CD4-positive, alpha-beta T cell treated with Interleukin-4 for 1 hour (primary cell): ENCODE measurements around the gene TWIST2.

Experiments used
- DNase-seq, 2 donors: peaks; one replicate each; pipeline ENCODE4 v3.0.0-alpha.2; 2020 to 2022

The TWIST2 gene

GRCh38 chr2:238907717-238908173 is 59.9 kb downstream of the TWIST2 start:
- DNase-seq: no peak

GRCh38 chr2:238908960-238909951 is 61.4 kb downstream of the TWIST2 start:
- no peak for DNase-seq

DNA sequence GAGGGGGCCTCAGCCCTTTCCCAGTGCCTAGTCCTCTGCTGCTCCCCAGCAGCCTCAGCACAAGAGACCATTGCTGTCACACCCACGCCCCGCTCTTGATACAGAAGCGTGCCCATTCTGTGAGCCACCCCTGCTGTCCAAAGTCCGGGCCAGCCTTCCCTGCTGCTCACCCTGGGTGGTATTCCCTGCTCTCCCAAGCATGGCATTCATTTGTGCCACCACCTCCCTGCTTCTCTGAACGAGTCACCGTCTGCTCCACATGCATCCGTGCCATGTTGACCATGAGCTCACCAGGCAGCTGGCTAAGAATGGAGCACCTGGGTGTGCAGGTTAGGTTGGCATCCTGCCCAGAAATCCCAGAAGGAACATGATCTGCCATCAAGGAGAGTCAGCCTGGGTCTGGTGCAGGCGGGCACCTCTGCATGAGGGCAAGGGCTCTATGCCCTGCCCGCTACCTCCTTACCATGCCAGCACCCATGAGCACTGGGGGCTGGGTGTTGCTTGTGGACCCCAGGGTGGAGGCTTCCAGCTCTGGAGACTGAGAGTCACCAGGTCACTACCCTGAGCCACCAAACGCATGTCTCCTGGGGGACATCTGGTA is 63.0 kb downstream of the TWIST2 start:
- no peak for DNase-seq

DNA sequence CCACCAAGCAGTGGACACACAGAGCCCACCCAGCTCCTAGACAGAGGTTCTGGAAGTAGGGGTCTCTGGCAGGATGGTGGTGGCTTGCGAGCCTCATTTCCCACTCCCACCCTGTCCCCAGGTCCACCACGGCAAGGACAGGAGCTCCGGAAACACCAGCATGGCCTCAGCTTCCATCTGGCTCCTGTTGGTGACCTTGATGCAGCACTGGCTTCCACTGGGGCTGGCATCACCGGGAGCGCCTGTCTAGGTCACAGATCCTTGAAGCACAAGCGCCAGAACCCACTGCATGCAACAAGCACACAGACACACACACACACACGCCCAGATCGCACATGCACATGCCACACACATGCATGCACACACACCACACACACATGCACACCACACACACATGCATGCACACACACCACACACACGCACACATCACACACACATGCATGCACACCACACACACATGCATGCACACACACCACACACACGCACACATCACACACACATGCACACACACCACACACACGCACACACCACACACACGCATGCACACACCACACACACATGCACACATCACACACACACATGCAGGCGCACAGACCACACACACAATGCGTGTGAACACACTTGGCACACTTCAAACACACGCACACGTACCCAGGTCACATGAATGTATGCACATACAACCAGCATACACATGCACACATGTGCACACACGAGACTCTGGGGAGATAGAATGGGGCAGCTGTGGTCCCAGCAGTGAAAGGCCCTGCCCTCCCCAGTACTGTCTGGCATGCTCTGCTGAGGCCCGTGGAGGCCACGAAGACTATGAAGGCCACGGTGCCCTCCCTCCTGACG is 63.7 kb downstream of the TWIST2 start:
- DNase-seq: no peak

GRCh38 chr2:238912228-238912915 is 64.5 kb downstream of the TWIST2 start:
- no peak for DNase-seq

DNA sequence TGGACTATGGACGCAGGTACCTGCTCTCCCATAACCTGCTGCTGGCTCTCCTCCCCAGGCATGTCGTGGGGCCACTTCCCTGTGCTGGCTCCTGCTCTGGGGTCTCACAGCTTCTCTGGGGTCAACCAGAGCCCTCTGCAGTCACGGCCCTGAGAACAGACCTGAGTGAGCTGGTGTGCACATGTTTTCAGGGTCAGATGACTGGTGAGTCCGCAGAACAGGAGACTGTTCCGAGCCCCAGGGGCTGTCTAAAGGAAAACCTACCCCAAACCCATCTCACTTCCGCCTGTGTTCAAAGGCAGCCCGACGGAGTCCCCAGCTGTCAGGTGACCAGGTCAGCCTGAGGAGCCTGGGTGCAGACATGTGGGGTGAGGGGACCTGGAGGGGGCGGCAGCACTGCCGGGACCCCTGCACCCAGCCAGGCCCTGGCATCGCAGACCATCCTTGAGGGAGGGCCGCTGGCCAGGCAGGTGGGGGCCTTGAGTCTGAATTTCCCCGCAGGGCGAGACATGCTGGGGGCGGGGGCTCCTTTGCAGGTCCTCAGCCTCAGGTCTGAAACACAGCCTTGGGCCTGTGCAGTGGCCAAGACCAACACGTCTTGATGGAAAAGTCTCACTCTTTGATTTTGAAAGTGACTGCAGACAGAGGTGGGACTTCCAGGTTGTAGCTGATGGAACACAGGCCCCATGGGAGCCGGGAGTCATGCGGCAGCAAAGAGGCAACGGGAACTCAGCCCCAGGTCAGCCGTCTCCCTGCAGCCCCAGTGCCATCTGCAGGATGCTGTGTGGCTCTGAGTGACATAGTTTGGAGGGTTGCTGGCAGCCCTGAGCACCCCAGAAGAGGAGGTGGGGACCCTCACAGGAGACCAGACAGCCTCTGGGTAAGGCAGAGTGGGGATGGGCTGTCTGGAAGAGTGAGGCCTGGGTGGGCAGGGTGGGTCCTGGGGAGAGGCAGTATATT is 65.3 kb downstream of the TWIST2 start:
- no peak for DNase-seq

GRCh38 chr2:238913931-238914647 is 66.2 kb downstream of the TWIST2 start:
- no peak for DNase-seq

- no peak for DNase-seq
Measured at GRCh38 chr2:238914648-238915015, 66.7 kb downstream of the TWIST2 start.

DNA sequence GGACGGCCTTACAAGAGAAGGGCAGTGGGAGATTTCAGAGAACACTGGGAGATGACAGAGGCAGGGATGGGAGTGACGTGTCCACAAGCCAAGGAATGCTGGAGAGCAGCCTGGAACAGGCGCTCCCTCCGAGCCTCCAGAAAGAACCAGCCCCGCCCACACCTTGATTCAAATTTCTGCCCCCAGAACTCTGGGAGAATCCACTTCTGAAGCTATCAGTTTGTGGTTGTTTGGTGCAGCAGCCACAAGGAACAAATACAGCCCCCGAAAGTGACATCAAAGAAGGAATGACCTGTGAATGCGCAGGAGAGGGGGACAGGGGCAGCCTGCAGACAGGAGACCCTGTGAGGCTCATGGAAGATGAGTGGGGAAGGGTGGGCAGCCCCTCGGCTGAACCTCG is 67.3 kb downstream of the TWIST2 start:
- DNase-seq: no peak

DNA sequence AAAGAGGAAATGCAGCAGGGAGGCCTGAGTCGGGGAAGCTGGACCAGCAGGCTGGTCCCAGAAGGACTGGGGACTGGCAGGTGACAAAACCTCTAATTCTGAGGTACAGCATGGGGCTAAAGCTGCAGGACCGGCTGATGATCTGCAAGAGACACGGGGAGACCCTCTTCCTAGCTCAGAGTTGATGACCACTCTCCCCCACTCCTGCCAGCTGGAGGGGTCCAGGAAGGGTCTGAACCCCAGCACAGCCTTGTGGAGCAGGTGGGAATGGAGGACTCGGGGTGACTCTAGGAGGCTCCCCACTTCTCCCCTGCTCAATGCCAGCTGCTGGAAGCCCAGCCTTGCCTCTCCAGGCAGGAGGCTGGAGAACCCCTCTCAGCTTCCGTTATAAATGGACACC is 67.7 kb downstream of the TWIST2 start:
- no peak for DNase-seq

GRCh38 chr2:238916176-238916874 is 68.4 kb downstream of the TWIST2 start:
- DNase-seq: no peak

- DNase-seq: no peak
Measured at GRCh38 chr2:238916875-238917590, 69.1 kb downstream of the TWIST2 start.

GRCh38 chr2:238919307-238919706 is 71.4 kb downstream of the TWIST2 start:
- no peak for DNase-seq

GRCh38 chr2:238920053-238920452 is 72.2 kb downstream of the TWIST2 start:
- DNase-seq: no peak

GRCh38 chr2:238920601-238921001 is 72.7 kb downstream of the TWIST2 start:
- DNase-seq: no peak

- no peak for DNase-seq
Measured at GRCh38 chr2:238921259-238921658, 73.4 kb downstream of the TWIST2 start.

GRCh38 chr2:238921681-238922319 is 73.9 kb downstream of the TWIST2 start:
- no peak for DNase-seq

DNA sequence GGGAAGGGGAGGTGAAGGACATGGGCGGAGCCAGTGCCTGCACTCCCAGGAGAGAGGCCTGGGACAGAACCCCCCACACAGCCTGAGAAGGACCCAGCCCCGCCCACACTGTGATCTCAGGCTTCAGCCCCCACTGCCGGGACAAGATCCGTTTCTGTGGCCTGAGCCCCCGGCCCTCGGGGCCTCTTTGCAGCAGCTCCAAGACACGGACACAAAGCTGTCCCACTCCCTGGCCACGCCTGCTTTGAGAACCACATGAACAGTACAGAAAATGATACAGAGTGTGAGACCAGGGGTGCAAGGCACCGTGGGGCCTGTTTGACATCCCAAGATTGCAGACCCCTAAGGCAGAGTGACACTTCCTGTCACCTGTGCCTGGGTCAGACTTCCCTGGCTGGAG is 74.5 kb downstream of the TWIST2 start:
- no peak for DNase-seq

- no peak for DNase-seq
Measured at GRCh38 chr2:238924032-238924431, 76.1 kb downstream of the TWIST2 start.
